ENCODE measurements around the gene TCF3.

Gene TCF3

GRCh38 chr19:1560286-1560882 is 92.0 kb downstream of the TCF3 start:
- DNase-seq (ENCODE audit: low read depth in 3 of 3) = no peak
